Gastrocnemius medialis (tissue), 4 donors: Measurements from ENCODE around the gene CCDC86. TPM values are rescaled to one million over a fixed set of nuclear protein-coding genes. Genes with fewer than 3 reads are reported as not detected.

Source experiments
- ATAC-seq, 2 donors: fragments of 150-250 bp; one replicate each; pipeline ENCODE4 v1.9.1; 2016
- DNase-seq, 2 donors: peaks; one replicate each; pipeline ENCODE4 v3.0.0-alpha.2; 2019
- H3K27ac ChIP-seq, 4 donors: fragments of 200-600 bp; sonication (generic); 1 replicate in 1 of 4; 2 replicates in 3 of 4; pipeline ENCODE4 v1.5.1; 2016 to 2018; ENCODE audit warnings: mild to moderate bottlenecking in 2 of 4, moderate library complexity in 1 of 4
- H3K27me3 ChIP-seq, 3 donors: fragments of 200-600 bp; sonication (generic) in 2 of 3; 1 replicate in 1 of 3; 2 replicates in 2 of 3; pipeline versions ENCODE4 v1.5.1 to v1.6.0; 2016 to 2019; ENCODE audit warnings: mild to moderate bottlenecking in 1 of 3, moderate library complexity in 1 of 3
- H3K36me3 ChIP-seq, 2 donors: fragments of 200-600 bp; sonication (generic) in 1 of 2; one replicate each; pipeline ENCODE4 v1.5.1; 2017 to 2018
- H3K4me1 ChIP-seq, 2 donors: fragments of 200-600 bp; sonication (generic) in 1 of 2; one replicate each; pipeline ENCODE4 v1.5.1; 2016 to 2017; ENCODE audit warnings: mild to moderate bottlenecking in 2 of 2
- H3K4me3 ChIP-seq, 4 donors: fragments of 200-600 bp; sonication (generic) in 3 of 4; 1 replicate in 1 of 4; 2 replicates in 3 of 4; pipeline ENCODE4 v1.5.1; 2016 to 2019; ENCODE audit warnings: mild to moderate bottlenecking in 2 of 4
- H3K9me3 ChIP-seq, 3 donors: fragments of 200-600 bp; sonication (generic) in 2 of 3; 1 replicate in 1 of 3; 2 replicates in 2 of 3; pipeline ENCODE4 v1.5.1; 2016 to 2019
- POLR2A ChIP-seq, 2 donors: fragments of 450-650 bp; IDR thresholded peaks; one replicate each; pipeline ENCODE4 v1.6.1; 2017; ENCODE audit warnings: antibody characterized with exemption in 2 of 2, mild to moderate bottlenecking in 2 of 2, moderate library complexity in 2 of 2
- in situ Hi-C, 4 donors: fragments of 200-750 bp; cut with MboI; loops; one replicate each; pipeline versions ENCODE4 v1.15.0 to v1.8.0; 2017; ENCODE audit warnings: low sequenced_read_pairs in 4 of 4
- intact Hi-C: fragments of 100-400 bp; cut with DNase I; formaldehyde crosslinking; loops from one replicate; pipeline ENCODE4 v1.15.1; 2023; ENCODE audit warnings: low total_unique reads
- total RNA-seq, 4 donors: library from RNA; depleted of rRNA; stranded (reverse); fragments of >200 nt; gene quantifications; one replicate each; pipeline versions ENCODE4 v1.1.0 to v1.2.3, GENCODE V29; 2016
- TF ChIP-seq, protein P1 (sequence below), 5 experiments: fragments of 450-650 bp in 3 of 5; fragments of 200-600 bp in 2 of 5; sonication (generic) in 2 of 5; IDR thresholded peaks in 4 of 5; conservative IDR thresholded peaks in 1 of 5; 1 replicate in 4 of 5; 2 replicates in 1 of 5; pipeline ENCODE4 v1.5.1; 2016 to 2019; ENCODE audit warnings: antibody characterized with exemption in 5 of 5, mild to moderate bottlenecking in 3 of 5, moderate library complexity in 3 of 5

The CCDC86 gene, protein sequence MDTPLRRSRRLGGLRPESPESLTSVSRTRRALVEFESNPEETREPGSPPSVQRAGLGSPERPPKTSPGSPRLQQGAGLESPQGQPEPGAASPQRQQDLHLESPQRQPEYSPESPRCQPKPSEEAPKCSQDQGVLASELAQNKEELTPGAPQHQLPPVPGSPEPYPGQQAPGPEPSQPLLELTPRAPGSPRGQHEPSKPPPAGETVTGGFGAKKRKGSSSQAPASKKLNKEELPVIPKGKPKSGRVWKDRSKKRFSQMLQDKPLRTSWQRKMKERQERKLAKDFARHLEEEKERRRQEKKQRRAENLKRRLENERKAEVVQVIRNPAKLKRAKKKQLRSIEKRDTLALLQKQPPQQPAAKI
- 10 to 100 TPM; 23.8 to 36.2 (median 33.2) TPM for total RNA-seq

DNA sequence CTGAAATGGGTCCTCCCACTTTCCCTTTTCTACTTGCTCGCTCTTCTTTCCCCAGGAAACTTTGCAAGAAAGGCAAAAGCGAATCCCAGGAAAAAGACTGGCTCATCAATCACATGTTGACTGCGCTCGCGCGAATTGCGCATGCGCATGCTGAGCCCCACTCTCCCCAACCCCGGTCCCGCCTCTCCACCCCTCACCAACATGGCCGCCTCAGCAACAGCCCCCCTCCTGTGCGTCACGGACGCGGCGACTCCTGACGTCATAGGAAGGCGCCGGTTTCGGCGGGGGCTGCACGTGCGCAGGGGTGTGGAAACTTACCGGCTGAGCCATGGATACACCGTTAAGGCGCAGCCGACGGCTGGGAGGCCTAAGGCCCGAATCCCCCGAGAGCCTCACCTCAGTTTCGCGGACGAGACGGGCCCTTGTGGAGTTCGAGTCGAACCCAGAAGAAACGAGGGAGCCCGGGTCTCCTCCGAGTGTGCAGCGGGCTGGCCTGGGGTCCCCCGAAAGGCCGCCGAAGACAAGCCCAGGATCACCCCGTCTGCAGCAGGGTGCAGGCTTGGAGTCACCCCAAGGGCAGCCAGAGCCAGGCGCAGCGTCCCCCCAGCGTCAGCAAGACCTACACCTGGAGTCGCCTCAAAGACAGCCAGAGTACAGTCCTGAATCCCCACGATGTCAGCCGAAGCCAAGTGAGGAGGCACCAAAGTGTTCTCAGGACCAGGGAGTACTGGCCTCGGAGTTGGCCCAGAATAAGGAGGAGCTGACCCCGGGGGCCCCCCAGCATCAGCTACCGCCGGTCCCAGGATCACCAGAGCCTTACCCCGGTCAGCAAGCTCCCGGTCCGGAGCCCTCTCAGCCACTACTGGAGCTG is at the start of gene CCDC86:
CCDC86 (plus strand) TSS at position 317 of the 871 bp plus-strand sequence; CDS start at position 329, 12 bp downstream.
- ATAC-seq (peak; percentile 88 to 89), DNase-seq (peak; percentile 94 to 96)
- H3K9me3 ChIP-seq: no peaks in the 10 kb centered on the region
- H3K4me1 ChIP-seq: peaks cover 25 to 31% of the 10 kb centered on the region in 2 donors
- H3K27ac ChIP-seq: peak within 1 kb of the TSS; percentile 79 to 87 (median 83)
- TF ChIP-seq, protein P1, sequence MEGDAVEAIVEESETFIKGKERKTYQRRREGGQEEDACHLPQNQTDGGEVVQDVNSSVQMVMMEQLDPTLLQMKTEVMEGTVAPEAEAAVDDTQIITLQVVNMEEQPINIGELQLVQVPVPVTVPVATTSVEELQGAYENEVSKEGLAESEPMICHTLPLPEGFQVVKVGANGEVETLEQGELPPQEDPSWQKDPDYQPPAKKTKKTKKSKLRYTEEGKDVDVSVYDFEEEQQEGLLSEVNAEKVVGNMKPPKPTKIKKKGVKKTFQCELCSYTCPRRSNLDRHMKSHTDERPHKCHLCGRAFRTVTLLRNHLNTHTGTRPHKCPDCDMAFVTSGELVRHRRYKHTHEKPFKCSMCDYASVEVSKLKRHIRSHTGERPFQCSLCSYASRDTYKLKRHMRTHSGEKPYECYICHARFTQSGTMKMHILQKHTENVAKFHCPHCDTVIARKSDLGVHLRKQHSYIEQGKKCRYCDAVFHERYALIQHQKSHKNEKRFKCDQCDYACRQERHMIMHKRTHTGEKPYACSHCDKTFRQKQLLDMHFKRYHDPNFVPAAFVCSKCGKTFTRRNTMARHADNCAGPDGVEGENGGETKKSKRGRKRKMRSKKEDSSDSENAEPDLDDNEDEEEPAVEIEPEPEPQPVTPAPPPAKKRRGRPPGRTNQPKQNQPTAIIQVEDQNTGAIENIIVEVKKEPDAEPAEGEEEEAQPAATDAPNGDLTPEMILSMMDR (IDR thresholded peaks at IDR 0.05 in 4 of 5, conservative IDR thresholded peaks at IDR 0.05 in 1 of 5): peak in 2 of 5 experiments; percentile 40 to 50
- TF ChIP-seq POLR2A (IDR thresholded peaks at IDR 0.05): peak; percentile 34 to 50
- H3K4me3 ChIP-seq: peak within 1 kb of the TSS; percentile 76 to 95 (median 88)
- H3K27me3 ChIP-seq: no peaks in the 10 kb centered on the region
- H3K36me3 ChIP-seq: no peaks in the 10 kb centered on the region
- intact Hi-C loops (loop anchor here (1.0 to 2.0 kb wide), 3 partner anchors 37 to 319 kb away; partner anchors contain the start of genes PRPF19 and VPS37C), in situ Hi-C loops (loop anchor here (5.0 to 25.0 kb wide), 3 partner anchors 50 to 345 kb away; no protein-coding TSS in a partner anchor)

DNA sequence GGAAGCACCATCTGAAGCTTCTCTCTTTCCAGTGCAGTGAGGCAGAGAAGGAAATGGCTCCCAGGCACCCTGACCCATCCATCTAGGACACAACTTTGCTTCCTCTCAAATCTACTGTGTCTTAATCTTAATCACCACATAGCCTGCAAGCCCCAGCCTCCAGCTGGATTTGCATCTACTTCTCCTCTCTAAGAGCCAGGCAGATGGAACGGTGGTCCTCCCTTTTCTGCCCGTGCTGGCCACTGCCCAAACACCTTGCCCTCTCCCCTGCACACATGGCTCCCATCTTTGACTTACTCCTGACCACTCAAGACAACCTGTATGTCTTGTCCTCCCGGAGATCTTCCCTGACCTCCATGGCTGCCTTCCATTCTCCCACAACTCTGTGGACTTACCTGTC is 49.4 kb upstream of the CCDC86 start:
- H3K27ac ChIP-seq: no peak overlapping the region
- TF ChIP-seq, protein P1 (IDR thresholded peaks at IDR 0.05 in 4 of 5, conservative IDR thresholded peaks at IDR 0.05 in 1 of 5): no peak
- TF ChIP-seq POLR2A (IDR thresholded peaks at IDR 0.05): no peak
- H3K4me3 ChIP-seq: no peak overlapping the region
- ATAC-seq: no peak
- no peaks in the 10 kb centered on the region for H3K27me3 ChIP-seq
- intact Hi-C loops: no loop called here
- in situ Hi-C loops: no loop called here
- H3K9me3 ChIP-seq: no peaks in the 10 kb centered on the region
- H3K4me1 ChIP-seq: no peaks in the 10 kb centered on the region
- DNase-seq: no peak
- no peaks in the 10 kb centered on the region for H3K36me3 ChIP-seq

DNA sequence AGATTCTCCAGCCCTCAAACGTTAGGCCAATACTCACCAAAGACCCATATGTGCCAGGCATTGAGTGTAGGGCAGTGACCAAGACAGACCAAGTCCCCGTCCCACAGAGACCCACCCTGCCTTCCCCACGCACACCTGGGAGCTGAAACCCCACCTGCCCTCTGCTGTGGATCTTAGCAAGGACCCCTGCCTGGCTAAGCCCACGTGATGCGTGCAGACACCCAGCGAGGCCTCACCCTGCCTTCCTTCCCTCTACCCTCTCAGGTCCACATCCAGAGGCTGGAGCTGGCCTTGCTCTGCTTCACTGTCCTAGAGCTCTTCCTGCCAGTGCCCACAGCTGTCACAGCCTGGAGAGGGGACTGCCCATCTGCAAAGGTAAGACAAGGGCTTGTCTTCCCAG is 46.6 kb upstream of the CCDC86 start:
- DNase-seq: no peak
- no peak for ATAC-seq
- Histone ChIP-seq H3K9me3 (no peaks in the 10 kb centered on the region), H3K4me1 (no peaks in the 10 kb centered on the region), H3K36me3 (no peaks in the 10 kb centered on the region), H3K4me3 (no peak overlapping the region), H3K27ac (no peak overlapping the region), H3K27me3 (no peaks in the 10 kb centered on the region)
- TF ChIP-seq, protein P1 (IDR thresholded peaks at IDR 0.05 in 4 of 5, conservative IDR thresholded peaks at IDR 0.05 in 1 of 5): no peak
- TF ChIP-seq POLR2A (IDR thresholded peaks at IDR 0.05): no peak
- intact Hi-C loops: no loop called here
- in situ Hi-C loops: no loop called here

DNA sequence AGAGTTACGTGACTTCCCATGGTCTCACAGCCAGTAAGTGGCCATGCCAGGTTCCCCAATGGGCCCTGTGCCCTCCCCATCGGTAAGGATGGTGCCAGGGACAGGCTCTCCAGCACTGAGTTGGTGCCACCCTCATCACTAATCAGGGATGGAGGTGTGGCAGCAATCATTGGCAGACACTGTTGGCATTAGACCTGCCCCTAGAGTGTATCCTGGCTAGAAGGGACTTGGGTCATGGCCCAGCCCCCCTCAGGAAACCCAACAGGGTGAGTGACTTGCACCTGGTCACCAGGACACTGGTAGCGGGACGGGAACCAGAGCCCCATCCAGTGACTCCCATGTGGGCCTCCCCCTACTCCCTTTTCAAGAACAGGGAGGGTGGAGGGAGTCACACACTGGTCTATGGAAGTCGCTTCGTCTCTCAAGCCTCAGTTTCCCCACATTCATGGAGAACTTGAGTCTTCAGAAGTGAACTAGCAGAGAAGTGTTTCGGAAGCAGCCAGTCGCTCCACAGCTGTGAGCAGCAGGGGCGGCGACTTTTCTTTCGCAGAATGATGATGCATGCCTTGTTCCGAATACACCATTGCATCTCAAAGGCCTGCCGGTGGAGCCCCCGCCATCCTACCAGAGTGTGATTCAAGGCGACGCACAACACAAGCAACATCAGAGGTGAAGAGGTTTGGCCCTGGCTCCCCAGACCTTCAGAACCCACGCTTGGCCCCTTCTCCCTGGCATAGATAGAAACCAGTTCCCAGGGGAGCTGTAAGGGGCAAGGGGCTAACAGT is 43.9 kb upstream of the CCDC86 start:
- intact Hi-C loops (no loop called here), in situ Hi-C loops (no loop called here)
- Histone ChIP-seq H3K36me3 (no peaks in the 10 kb centered on the region), H3K9me3 (no peaks in the 10 kb centered on the region), H3K27ac (no peak overlapping the region), H3K4me1 (no peaks in the 10 kb centered on the region), H3K4me3 (no peak overlapping the region), H3K27me3 (peaks cover 0 to 5% (median 0%) of the 10 kb centered on the region in 3 donors)
- TF ChIP-seq, protein P1 (IDR thresholded peaks at IDR 0.05 in 4 of 5, conservative IDR thresholded peaks at IDR 0.05 in 1 of 5): no peak
- TF ChIP-seq POLR2A (IDR thresholded peaks at IDR 0.05): no peak
- ATAC-seq (no peak), DNase-seq (no peak)
